Inferior parietal cortex (tissue), 1 donor: ENCODE data around the gene ROS1.
A peak's percentile ranks its signal among the peaks of the same experiment; 100 is the strongest.
"Not testable (repeated sequence)": the region's sequence is repeated elsewhere in the genome, so short reads cannot be mapped to it uniquely, and the experiment has no call there.

Experiments
- DNase-seq: peaks from one replicate; pipeline ENCODE4 v3.0.0-alpha.2; 2016; ENCODE audit errors: extremely low spot score

Gene ROS1

DNA sequence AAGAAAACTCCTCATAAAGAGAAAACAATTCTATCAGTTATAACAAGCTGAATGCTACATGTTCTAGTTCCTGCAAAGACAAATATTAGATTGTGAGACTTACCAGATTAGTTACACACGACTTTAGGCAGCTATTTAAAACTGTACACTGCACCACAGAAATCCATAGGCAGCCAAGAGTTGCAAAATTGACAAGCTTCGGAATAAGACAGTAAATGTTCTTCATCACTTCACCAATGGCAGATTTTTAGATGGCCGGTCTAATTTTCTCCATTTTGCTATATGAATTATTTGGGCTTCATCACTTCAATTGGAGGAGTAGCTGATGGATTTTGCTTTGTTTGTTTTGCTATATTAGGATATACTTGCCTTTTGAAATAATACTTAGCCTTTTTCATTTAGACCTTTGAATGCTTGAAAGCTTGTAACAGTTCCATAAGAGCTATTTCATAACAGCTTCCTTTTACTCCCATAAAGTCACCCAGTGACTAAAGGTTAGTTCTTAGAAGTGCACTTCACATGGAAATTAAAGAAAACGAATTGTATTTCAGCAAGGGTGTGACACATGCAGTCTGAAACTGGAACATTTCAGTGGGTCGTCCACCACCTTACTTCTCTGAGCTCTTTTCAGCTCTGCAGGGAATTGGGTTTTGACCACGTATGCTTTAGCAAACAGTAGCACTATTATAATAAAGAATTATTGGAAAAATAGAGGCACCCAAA is at the start of gene ROS1:
ROS1 (minus strand) TSS at position 512 of the 723 bp plus-strand sequence; CDS start at position 226, 286 bp downstream.
- no peak for DNase-seq

GRCh38 chr6:117473401-117473800 is 47.7 kb upstream of the ROS1 start:
- DNase-seq = no peak

DNA sequence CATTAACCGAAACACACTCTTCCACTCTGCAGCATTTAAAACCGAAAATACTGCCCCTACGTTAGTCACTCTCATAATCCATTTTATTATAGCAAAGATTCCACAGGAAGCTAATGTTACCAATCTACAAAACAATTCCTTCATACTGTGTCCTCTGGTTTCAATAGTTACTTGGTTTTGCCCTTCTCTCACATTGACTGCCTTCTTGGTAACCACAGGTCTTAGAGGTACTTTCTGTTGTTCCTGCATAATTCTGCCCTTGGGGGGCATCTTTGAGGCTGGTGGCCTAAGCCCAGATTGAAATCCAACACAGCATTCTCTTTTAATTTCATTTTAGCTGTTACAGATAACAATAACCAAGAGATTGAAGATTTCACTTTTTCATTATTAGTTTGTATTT is 46.9 kb upstream of the ROS1 start:
- DNase-seq = no peak

DNA sequence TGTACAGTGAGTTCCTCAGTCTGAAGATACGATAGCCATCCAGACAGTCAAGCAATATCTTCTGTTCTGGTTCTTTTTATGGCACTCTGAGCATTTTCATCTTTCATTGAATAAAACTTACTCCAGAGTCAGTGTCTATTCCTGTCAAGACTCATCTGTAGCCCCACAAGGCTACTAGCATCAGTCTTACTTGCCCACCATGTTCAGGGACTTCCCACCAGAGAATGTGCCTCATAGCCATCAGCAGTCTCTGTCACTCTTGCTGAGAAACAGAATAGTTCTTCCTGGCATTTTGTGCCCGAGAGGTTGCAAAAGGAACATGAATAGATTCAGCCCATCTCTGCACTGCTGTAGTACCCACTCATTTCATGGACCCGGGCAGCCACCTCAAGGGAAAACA is 44.0 kb upstream of the ROS1 start:
- DNase-seq = no peak

DNA sequence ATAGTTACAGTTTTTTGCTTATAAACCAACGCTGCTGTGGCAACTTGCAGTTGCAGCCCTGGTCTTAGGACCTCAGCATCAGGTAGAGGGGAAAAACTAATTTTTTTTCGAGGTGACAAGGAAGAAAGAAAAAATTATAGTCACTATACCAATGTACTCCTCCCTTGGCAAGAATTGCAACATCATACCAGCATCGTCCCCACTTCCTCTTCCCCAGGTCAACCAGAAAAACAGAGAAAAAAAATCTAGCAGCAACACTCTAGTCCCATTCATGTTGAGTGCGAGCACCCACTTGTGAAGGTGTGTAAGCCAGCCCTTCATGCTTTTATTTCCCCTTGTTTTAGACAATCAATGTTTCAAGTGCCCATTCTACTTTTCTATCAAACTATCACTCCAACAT is 43.6 kb upstream of the ROS1 start:
- DNase-seq = no peak

DNA sequence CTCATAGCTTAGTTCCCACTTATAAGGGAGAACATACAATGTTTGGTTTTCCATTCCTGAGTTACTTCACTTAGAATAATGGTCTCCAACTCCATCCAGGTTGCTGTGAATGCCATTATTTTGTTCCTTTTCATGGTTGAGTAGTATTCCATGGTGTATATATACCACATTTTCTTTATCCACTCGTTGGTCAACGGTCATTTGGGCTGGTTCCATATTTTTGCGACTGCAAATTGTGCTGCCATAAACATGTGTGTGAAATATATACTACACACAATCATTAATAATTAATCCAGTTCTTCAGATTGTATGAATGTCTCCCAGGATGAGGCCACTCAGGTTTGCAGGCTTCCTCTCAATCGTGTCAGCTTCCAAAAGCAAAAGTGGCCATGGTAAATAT is 42.8 kb upstream of the ROS1 start:
- not testable (repeated sequence) for DNase-seq

DNA sequence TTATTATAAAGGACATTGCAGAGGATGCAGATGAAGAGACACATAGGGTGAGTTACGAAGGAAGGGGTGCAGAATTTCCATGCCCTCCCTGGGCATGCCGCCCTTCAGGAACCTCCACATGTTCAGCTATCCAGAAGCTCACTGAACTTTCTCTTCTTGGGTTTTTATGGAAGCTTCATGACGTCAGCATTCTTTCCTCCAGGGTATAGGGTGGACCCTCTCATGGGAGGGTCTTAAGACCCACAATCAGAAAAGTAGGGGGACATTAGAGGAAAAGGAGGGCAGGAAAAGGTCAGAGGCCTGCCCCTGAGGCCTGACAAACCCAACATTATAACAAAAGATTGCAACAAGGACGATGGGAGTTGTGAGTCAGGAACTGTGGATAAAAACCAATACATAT is 42.1 kb upstream of the ROS1 start:
- no peak for DNase-seq

DNA sequence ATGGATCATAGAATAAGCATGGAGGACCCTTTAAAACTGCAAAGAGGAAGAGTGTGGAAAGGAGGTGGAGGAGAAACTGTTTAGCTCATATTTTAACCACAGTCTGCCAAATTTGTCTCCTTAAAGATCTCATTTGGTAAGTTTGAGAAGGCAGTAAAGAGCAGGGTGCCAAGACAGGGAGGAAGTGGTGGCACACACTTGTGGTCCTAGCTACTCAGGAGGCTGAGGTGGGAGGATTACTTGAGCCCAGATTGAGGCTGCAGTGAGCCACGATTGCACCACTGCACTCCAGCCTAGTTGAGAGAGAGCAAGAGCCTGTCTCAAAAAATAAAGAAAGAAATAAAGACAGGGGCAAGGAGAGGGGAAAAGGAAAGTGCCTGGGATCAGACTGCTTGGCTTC is 39.9 kb upstream of the ROS1 start:
- DNase-seq = no peak

DNA sequence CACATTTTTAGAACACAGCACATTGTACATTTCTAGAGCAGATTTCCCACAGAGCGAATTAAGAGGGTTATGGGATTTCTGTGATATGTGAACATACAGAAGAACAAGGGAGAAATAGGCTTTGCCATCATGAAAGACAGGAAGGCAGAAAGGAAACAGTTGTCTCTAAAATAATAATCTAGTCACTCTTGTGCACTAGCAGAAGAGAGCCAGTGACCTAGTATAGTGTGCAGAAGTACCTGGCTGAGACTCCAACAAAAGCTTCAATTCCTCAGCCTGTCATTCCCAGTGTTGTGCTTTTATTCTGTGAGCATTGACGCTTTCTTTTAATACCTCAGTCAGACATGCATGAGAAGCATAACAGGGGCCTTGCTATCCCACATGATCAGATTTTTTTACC is 39.0 kb upstream of the ROS1 start:
- DNase-seq = no peak

DNA sequence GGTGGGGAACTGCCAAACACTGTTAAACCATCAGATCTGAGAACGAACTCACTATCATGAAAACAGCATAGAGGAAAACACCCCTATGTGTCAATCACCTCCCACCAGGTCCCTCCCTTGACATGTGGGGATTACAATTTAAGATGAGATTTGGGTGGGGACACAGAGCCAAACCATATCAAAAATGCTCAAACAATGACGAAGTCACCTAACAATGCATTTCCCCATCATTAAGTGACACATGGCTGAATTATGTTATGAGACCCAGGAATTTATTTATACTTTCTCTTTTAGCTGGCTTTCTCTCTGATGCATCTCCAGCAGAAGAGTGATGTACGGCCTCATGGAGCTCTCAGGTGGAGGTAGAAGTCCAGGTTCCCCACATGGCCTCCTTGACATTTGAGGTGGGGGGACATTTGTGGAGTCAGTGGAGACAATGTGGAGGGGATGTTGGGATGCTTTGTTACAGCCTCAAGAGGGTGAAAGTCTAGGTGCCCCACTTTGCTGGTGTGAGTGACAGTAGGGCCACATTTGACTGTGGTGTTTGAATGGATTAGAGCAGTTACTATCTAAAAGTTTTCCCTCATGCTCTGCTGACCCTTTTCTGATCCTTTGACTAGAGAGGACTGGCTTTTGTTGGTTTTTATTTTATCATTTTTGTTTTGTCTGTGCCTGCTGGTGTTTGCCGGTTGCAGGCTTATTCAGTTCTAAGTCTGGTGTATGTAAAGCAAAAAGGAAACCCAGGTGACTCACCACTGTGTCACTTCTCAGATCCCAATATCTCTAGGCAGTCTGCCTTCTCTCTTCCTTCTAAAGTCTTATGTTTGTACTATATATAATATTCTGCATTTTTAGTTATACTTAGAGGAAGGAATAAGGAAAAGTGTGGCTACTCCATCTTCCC is 38.3 kb upstream of the ROS1 start:
- no peak for DNase-seq

DNA sequence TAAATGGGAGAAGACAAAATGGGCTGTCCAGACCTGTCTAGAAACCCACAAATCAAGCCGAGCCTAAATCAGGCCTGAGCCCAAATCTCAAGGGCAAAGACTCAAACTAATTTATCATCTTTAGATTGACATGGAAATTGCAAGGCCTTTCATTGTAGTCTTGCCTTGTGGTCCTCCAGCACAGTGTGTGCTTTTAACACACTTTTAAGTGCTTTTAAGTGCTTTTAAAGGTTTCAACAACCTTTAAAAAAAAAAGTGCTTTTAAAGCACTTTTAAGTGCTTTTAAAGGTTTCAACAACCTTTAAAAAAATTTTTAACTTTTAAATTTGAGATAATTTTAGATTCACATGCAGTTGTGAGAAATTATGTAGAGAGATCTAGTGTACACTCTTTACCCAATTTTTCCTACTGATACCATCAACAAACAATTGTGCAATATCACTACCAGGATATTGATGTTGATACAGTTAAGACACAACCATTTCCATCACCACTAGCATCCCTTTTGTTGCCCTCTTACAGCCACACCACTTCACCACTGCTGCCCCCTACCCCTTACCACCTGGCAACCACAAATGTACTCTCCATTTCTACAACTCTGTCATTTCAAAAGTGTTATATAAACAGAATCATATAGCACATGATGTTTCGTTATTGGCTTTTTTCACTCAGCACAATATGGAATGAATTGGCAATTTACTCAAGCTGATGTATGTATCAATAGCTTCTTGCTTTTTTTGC is 33.6 kb upstream of the ROS1 start:
- no peak for DNase-seq

DNA sequence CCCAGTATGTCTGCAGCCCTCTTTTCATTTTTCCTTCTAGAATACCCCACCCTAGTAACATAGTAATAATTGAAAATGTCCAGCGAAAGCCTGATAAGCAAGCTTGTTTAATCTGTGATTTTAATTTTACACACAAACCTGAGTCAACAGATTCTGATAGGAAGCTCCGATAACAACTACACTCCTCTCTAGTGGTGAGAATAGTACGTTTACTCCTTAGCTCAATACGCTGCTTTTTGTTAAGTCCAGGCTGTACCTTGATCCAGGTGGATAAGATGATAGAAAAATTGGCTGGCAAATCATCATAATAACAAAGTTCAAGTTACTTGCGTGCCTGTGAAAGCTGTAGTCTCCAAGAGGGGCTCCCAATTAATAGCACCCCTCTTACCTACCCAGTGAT is 31.3 kb upstream of the ROS1 start:
- no peak for DNase-seq

- no peak for DNase-seq
Measured at GRCh38 chr6:117456250-117456649, 30.5 kb upstream of the ROS1 start.

DNA sequence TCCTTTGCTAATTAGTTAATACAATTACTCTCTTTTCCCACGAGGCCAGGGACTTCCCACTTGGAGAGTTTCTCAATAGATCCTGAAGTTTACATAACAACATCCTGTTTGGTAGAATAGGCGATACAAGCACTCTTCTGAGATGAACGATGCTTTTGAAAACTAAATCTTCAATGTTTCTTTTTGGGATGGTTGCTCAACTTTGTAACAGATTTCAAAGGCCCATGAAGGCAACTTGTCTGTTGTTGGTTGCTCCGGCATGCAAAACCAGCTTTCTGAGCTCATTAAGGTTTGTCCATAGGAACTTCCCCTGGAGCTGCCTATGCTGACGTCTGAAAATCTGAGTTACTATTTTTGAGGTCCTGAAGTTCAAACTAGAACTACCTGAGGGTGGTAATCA is 25.9 kb upstream of the ROS1 start:
- no peak for DNase-seq

DNA sequence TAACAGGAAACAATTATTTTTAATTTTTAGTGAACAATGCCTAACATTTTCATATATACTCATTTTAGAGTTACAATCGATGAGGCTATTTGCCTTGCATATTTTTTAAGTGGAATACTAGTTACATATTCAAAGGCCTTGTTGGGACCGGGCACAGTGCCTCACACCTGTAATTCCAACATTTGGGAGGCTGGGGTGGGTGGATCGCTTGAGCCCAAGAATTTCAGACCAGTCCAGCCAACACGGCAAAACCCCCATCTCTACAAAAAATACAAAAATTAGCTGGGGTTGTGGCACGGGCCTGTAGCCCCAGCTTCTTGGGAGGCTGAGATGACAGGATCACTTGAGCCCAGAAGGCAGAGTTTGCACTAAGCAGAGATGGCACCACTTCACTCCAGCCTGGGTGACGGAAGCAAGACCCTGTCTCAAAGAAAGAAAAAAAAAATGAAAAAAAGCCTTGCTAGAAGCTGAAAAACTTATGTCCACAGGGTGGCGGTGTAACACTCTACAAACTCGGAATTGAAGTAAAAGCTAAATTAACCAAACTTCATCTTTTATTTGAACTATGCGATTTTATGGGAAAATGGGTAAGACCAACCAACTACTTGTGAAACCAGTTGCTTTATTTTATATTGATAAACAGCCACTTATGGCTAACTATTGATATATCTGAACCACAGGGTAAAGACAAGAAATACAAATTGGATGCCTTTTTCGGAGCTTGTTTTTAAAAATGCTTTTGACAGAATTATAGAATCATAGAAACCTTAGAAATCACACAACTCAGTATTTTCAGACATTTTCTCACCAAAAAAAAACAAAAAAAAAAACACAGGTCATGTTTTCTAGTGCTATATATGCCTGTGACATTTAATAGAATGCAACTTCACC is 24.1 kb upstream of the ROS1 start:
- peak; percentile 79 for DNase-seq

GRCh38 chr6:117448732-117449485 is 23.2 kb upstream of the ROS1 start:
- no peak for DNase-seq

GRCh38 chr6:117448011-117448410 is 22.3 kb upstream of the ROS1 start:
- DNase-seq = no peak

- no peak for DNase-seq
Measured at GRCh38 chr6:117446861-117447260, 21.1 kb upstream of the ROS1 start.

DNA sequence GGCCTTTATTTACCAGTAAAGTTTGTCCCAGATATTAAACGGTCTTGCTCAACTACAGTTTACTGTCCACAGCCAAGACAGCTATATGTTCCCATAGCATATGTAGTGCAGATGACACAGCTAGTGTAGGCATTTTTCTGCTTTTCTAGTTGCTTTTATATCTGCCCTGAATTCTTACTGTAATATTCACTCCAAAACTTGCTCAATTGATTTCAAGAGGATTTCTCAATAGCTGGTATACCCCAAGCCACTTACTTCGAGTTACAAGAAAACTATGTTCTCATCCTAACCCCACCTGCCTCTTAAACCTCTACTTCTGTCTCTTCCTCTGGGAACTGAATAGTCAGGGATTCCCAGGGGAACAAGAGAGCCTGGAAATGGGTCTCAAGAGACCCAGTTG is 18.9 kb upstream of the ROS1 start:
- DNase-seq = no peak

- DNase-seq = not testable (repeated sequence)
Measured at GRCh38 chr6:117442313-117442712, 16.6 kb upstream of the ROS1 start.

- no peak for DNase-seq
Measured at GRCh38 chr6:117441824-117442264, 16.1 kb upstream of the ROS1 start.
